Panc1 (cell line): ENCODE data around the gene SYNM.

Source experiments
- POLR2AphosphoS5 ChIP-seq: IDR thresholded peaks from 2 replicates; pipeline ENCODE4 v1.6.1; 2012; ENCODE audit warnings: mild to moderate bottlenecking, low read depth, low read length, moderate library complexity
- REST ChIP-seq, 2 experiments: IDR thresholded peaks; 2 replicates each; pipeline ENCODE4 v1.6.1; 2011 to 2012; ENCODE audit warnings: low read depth in 2 of 2, control low read depth in 1 of 2, low read length in 1 of 2, mild to moderate bottlenecking in 1 of 2, moderate library complexity in 1 of 2; ENCODE audit not compliant: insufficient read depth in 1 of 2
- SIN3A ChIP-seq: IDR thresholded peaks from 2 replicates; pipeline ENCODE4 v1.6.1; 2012; ENCODE audit warnings: low read depth, mild to moderate bottlenecking, low read length, moderate library complexity, borderline replicate concordance; ENCODE audit not compliant: insufficient read depth
- TCF7L2 ChIP-seq: IDR thresholded peaks from 2 replicates; pipeline ENCODE4 v1.6.1; 2011; ENCODE audit warnings: mild to moderate bottlenecking, low read depth, low read length, inconsistent platforms
- TF ChIP-seq, protein P1 (sequence below): fragments of 450-650 bp; IDR thresholded peaks from 2 replicates; pipeline ENCODE4 v1.5.1; 2017; ENCODE audit warnings: mild to moderate bottlenecking

DNA sequence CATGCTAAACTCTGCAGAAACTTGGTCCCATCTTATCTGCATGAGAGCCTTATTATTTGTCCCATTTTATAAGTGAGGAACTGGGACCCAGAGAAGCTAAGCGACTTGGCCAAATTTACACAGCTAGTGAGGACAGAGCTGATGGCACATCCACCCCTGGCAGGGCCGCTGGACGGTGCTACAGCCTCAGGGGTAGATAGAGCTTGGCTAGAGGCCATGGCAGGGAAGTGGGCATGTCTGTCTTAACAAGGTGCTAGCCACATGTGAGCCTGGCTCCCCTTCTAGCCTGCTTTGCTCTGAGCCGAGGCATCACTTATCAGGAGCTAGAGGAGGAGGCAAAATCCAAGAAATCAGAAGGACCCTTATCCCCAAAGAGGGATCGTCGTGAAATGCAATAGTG is 36.7 kb upstream of the SYNM start:
- no peak for TF ChIP-seq POLR2AphosphoS5
- TF ChIP-seq, protein P1, sequence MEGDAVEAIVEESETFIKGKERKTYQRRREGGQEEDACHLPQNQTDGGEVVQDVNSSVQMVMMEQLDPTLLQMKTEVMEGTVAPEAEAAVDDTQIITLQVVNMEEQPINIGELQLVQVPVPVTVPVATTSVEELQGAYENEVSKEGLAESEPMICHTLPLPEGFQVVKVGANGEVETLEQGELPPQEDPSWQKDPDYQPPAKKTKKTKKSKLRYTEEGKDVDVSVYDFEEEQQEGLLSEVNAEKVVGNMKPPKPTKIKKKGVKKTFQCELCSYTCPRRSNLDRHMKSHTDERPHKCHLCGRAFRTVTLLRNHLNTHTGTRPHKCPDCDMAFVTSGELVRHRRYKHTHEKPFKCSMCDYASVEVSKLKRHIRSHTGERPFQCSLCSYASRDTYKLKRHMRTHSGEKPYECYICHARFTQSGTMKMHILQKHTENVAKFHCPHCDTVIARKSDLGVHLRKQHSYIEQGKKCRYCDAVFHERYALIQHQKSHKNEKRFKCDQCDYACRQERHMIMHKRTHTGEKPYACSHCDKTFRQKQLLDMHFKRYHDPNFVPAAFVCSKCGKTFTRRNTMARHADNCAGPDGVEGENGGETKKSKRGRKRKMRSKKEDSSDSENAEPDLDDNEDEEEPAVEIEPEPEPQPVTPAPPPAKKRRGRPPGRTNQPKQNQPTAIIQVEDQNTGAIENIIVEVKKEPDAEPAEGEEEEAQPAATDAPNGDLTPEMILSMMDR, result no peak
- no peak for TF ChIP-seq SIN3A
- TF ChIP-seq REST (IDR thresholded peaks at IDR 0.05; ENCODE audit: insufficient read depth in 1 of 2, low read depth in 2 of 2, low read length in 1 of 2), result no peak
- TF ChIP-seq TCF7L2, result no peak
